Measurements from ENCODE around the gene MBNL1.

The MBNL1 gene

GRCh38 chr3:152252755-152253154 lies 16.0 kb upstream of the MBNL1 start:
- in situ Hi-C loops (cut with MboI; ENCODE audit: low sequenced_read_pairs) = no loop called here

DNA sequence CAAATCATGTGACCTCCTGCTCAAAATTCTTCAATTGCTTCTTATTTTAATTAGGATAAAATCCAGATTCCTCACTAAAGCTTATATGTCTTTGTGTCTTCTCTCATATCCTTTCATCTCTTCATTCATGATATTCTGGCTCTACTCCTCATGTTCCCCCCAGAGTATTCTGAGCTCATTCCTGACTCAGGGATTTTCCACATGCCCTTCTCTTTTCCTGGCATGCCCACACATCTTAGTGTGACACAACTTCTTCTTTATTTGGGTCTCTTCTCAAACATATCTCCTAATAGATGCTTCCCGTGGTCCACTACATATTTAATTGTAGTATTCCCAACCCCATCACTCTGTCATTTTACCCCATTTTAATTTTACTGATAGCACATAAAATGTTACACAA lies 15.2 kb upstream of the MBNL1 start:
- in situ Hi-C loops (cut with MboI; ENCODE audit: low sequenced_read_pairs) = no loop called here

DNA sequence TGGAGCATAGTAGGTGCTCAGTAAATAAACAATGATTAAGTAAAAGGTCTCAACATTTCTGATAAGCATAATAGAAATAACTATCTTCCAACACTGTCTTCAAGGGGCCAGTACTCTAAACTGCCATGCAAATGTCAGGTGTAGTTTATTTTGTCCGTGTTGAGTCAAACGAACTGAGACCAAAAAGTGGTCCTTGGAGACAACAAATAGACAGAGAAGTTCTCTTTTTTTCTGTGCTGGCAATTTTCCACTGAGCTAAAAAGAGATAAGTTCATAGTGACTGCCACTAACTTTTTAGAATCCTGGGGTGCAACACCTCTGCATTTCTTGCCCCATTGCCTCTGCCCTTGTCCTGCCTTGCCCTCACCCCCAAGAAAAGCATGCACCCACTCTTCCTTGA lies 14.7 kb upstream of the MBNL1 start:
- in situ Hi-C loops (cut with MboI; ENCODE audit: low sequenced_read_pairs) = no loop called here

DNA sequence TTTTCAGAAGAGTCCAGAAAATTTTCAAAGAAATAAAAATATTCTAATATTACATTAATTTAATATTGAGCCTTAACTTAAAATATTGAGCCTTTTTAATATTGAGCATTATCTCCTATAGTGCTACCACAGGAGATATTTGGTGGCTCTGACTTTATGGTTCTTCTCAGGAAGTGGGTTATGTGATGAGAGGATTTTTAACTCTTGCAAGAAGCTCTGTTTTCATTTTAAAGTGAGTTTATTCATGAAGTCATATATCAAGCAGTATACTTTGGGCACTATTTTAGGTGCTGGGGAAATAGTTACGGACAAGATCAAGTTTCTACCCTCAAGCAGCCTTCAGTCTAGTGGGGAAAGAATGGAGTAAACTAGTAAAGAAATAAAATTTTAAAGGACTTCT lies 13.4 kb upstream of the MBNL1 start:
- in situ Hi-C loops (cut with MboI; ENCODE audit: low sequenced_read_pairs) = no loop called here

GRCh38 chr3:152256851-152257562 lies 11.7 kb upstream of the MBNL1 start:
- in situ Hi-C loops (cut with MboI; ENCODE audit: low sequenced_read_pairs) = no loop called here

GRCh38 chr3:152257563-152258035 lies 11.1 kb upstream of the MBNL1 start:
- in situ Hi-C loops (cut with MboI; ENCODE audit: low sequenced_read_pairs) = no loop called here

DNA sequence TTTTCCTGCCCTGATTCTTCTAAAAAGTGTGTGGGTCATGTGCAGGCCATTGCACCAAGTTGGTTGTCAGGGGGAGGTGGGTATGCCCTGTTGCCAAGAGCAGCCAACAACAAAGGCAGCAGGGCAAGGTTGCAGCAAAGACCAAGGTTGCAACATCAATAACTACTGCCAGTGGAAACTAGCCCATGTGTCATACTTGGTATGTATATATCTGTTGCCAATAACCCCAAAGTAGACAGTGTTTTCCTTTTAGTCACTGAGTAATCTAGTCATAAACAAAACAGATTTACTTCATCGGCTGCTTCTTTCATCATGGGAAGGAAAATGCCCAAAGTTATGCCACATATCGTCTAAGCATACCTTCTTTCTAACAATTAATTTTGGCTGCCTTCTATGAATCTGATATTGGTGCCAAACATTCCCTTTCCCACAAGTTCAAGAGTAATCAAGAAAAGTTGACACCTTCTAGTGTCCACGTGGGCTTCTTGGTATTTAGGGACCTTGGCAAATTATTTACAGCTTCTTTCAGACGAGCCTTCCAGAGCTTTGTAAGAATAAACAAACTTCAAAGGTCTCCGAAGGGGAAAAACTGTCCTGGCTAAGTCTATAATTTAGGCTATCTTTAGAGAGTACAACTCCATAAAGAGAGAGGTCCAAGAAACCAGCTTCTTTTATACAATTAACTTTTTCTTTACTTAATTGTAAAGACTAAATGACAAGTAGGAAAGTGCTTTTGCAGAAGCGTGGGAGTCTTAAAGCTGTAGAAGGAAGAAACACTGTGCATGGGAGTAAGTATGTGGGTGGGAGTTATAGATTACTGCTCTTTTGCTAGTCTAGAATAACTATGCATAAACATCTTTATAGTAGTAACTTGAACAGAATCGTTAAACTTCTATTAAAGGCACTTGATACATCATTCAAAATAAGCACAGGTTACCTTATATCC lies 10.0 kb upstream of the MBNL1 start:
- in situ Hi-C loops (cut with MboI; ENCODE audit: low sequenced_read_pairs) = no loop called here

DNA sequence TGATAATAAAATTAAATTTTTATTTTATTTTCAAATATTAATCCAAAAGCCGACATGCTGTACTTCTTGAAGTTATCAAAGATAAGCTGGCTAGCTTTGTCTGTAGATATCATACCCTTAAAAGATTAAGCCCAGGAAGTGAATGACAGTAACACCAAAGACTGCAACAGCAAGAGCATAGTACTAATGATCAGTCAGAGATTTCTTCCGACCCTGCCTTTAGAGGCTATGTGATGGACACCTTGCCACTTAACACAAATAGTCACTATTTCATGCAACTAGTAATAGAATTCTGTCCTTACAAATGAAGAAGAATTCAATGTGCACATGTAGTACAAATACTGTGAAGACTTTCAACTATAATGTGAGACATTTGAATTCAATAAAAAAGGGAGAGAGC lies 9.3 kb upstream of the MBNL1 start:
- in situ Hi-C loops (cut with MboI; ENCODE audit: low sequenced_read_pairs) = no loop called here

DNA sequence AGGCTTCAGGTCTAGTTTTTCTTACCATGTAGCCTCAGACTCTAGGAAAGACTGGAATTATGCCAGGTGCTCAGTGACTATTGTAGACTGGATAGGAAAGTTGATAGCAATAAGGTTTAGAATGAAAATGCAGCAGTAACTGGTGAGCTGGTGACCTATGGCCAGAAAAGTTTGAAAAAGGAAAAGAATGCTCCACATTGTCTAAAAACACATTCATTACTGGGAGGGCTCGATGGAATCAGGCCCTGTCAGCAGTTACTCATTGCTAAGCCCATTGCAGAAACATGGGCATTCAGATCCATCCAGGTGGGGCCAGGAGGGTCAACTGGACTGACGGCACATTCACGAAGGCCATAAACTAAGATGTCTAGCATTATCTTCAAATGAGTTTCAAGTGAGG lies 8.7 kb upstream of the MBNL1 start:
- in situ Hi-C loops (cut with MboI; ENCODE audit: low sequenced_read_pairs) = no loop called here

DNA sequence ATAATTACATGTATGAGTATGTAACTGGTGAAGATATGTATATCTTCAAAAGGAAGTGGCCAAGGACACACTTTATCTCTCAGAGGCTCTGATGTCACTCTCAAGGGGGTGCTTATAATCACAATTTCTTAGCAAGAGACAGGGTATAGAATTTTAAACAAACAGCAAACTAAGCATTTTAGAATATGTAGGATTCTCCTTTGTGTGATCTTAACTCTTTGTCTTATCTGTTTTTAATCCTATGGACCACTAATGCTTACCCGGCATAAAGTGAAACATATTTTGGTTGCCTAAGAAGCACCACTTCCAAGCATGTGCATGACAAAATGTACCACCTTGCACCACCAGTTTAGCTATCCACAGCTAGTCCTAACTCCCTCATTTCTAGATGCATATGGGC lies 8.2 kb upstream of the MBNL1 start:
- in situ Hi-C loops (cut with MboI; ENCODE audit: low sequenced_read_pairs) = no loop called here

DNA sequence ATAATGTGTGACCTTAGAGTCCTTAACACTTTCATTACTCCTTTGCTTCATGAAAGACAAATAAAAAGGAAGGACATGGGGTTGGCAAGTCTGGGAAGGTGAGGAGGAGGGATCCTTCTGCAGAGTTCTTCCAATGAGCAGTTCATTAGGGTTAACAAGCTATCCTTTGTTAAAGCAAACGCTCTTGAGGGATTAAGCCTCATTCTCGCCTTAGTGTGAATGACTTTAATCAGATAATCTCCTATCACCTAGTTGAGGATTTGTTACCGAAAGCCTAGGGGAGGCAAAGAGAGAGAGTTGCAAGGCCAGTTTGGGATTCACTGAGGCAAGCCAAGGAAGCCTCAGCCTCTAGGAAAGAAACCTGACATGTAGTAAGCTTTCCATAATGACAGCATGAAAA lies 7.4 kb upstream of the MBNL1 start:
- in situ Hi-C loops (cut with MboI; ENCODE audit: low sequenced_read_pairs) = no loop called here

GRCh38 chr3:152263711-152264110 lies 5.0 kb upstream of the MBNL1 start:
- in situ Hi-C loops (cut with MboI; ENCODE audit: low sequenced_read_pairs) = no loop called here

GRCh38 chr3:152264378-152264777 lies 4.4 kb upstream of the MBNL1 start:
- in situ Hi-C loops (cut with MboI; ENCODE audit: low sequenced_read_pairs) = no loop called here

GRCh38 chr3:152266221-152266995 lies 2.3 kb upstream of the MBNL1 start:
- in situ Hi-C loops (cut with MboI; ENCODE audit: low sequenced_read_pairs) = no loop called here

- in situ Hi-C loops (cut with MboI; ENCODE audit: low sequenced_read_pairs) = no loop called here
Observed at GRCh38 chr3:152267831-152268554, 736 bp upstream of the MBNL1 start.

DNA sequence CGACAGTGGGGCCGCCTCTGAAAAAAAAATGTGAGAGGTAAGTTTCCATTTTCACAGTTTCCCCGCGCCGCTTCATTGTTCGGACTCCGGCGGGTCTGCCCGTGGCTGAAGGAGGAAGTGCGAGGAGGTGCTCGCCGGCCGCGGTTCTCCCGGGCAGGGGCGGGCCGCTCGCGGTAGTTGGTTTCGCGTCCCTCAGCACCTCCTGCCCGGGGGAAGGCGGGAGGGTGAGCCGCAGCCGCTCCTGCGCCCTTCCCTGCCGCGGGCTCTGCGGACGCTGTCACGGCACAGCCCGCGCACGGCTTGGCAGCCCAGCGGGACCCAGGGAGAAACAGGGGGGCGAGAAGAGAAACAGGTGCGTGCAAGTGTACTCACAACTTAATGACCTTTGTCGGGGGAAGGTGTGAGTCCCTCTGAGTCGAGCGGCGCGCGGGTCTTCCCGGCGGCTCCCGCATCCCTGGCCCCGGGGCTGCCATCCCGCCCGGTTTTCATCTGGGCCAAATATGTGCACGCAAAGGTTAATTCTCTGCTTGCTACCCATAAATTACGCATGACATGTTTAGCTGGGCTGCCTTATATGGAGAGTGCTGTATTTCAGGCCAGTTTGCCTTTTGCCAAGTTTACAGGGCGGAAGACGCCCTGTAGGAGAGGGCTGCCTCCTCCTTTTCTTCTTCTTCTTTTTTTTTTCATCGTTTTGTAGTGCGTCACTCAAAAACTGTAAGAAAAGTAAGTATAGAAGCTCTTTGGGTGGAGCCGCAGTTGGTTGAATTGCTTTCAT lies 514 bp downstream of the MBNL1 start:
- in situ Hi-C loops (cut with MboI; ENCODE audit: low sequenced_read_pairs) = no loop called here

GRCh38 chr3:152269831-152270734 lies 1.4 kb downstream of the MBNL1 start:
- in situ Hi-C loops (cut with MboI; ENCODE audit: low sequenced_read_pairs) = no loop called here

GRCh38 chr3:152270937-152271336 lies 2.2 kb downstream of the MBNL1 start:
- in situ Hi-C loops (cut with MboI; ENCODE audit: low sequenced_read_pairs) = no loop called here
